NCI-H146 treated with DMSO at 0.1 percent for 48 hours (cell line): ENCODE measurements around the gene SRM.
"Not testable (repeated sequence)": the region's sequence is repeated elsewhere in the genome, so short reads cannot be mapped to it uniquely, and the experiment has no call there.

Source experiments
- DNase-seq: peaks from one replicate; lab custom pipeline; 2025; ENCODE audit not compliant: unreplicated experiment; lab: John Stamatoyannopoulos, UW

Gene SRM

GRCh38 chr1:11045428-11046269, 14.2 kb downstream of the SRM start:
- DNase-seq, result no peak

- DNase-seq, result no peak
These were observed 14.9 kb downstream of the SRM start for GRCh38 chr1:11044849-11045427.

DNA sequence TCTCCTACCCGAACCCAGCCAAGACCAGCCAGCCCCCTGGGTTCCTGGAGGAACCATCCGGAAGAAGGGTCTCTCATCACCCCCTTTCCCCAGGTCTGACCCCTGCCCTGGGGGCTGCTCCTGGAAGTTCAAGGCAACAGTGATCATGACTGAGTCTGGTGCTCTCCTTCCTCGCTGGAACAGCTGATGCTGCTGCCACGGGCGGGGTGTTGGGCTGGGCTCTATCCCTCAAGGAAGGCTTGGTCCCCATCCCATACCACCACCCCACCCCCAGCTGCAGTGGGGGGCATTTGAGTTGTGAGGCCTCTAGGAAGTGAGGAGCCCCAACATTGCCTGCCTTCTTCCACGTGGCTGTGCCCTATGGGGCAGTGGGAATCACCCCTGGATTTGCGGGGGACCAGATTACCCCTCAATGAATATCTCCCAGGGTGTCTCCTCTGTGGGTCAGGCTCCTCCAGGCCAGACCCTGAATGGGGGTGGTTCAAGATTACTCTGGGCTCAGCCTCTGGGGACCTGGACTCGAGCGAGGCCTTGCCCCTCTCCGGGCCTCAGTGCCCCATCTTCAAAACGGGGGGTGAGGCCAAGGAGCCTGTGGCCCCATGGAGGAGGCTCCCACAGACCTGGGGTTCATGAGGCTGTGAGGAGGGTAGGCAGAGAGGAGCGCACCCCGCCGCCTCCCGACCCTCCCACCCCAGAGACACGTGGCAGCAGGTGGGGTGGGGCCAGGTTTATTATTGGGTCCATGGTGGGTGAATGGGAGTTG, 15.6 kb downstream of the SRM start:
- DNase-seq, result no peak

DNA sequence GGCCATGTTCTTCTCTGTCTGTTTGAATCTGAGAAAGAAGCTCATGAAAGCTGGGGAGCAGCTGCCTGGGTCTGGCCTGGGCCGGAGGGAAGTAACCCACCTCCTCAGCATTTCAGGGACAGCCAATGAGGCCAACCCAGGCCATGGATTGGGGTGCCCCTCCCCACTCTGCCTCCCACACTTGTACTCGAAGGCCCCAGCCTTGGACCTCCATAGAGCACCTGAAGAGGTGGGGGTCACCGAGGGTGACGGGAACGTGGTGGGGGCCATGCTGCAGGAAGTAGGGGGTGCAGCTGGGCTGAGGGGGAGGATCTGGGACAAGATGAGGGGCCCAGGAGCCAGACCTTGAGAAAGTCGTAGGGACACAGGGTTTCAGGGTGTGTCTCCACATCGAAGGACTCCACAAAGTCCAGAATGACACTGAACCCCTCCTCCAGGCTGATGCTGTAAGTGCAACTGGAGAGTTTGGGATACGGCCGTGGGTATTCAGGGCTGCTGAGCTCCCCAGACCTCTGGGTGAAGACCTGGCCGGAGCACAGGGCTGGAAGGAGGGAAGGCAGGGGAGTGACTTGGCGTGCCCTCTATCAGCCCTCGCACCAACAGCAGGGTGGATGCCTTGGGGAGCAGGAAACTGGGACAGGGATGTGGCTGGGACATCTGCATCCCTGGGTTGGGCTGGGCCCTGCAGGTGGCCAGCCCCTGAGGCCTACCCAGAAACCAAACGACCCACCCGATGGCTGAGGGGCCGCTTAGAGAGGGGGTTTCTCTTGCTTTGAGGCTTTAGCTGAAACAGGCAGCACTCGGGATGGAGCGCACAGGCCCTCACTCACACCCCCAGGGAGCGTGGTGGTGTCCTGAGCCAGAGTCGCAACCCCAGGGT, 16.6 kb downstream of the SRM start:
- no peak for DNase-seq

- DNase-seq, result no peak
These were observed 17.8 kb downstream of the SRM start for GRCh38 chr1:11042065-11042464.

DNA sequence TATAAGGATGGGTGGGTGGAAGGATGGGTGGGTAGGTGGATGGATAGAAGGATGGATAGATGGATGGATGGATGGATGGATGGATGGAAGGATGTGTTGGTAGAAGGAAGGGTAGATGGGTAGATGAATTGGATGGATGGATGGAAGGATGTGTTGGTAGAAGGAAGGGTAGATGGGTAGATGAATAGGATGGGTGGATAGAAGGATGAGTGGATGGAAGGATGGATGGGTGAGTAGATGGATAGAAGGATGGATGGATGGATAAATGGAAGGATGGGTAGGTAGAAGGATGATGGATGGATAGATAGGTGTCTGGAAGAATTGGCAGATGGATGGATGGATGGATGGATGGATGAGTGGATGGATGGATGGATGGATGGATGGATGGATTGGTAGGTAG, 18.8 kb downstream of the SRM start:
- DNase-seq, result no peak

DNA sequence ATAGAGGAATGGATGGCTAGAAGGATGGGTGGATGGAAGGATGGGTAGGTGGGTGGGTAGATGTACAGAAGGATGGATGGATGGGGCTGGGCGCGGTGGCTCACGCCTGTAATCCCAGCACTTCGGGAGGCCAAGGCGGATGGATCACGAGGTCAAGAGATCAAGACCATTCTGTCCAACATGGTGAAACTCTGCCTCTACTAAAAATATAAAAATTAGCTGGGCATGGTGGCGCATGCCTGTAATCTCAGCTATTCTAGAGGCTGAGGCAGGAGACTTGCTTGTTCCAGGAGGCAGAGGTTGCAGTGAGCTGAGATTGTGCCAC, 19.8 kb downstream of the SRM start:
- DNase-seq, result not testable (repeated sequence)

- no peak for DNase-seq
These were observed 20.3 kb downstream of the SRM start for GRCh38 chr1:11039351-11040104.

GRCh38 chr1:11037740-11038182, 22.1 kb downstream of the SRM start:
- peak; percentile 63 for DNase-seq

GRCh38 chr1:11037019-11037739, 22.6 kb downstream of the SRM start:
- not testable (repeated sequence) for DNase-seq

- DNase-seq, result no peak
These were observed 28.1 kb downstream of the SRM start for GRCh38 chr1:11031624-11032262.

GRCh38 chr1:11030865-11031264, 29.0 kb downstream of the SRM start:
- no peak for DNase-seq

- no peak for DNase-seq
These were observed 31.8 kb downstream of the SRM start for GRCh38 chr1:11028018-11028417.

DNA sequence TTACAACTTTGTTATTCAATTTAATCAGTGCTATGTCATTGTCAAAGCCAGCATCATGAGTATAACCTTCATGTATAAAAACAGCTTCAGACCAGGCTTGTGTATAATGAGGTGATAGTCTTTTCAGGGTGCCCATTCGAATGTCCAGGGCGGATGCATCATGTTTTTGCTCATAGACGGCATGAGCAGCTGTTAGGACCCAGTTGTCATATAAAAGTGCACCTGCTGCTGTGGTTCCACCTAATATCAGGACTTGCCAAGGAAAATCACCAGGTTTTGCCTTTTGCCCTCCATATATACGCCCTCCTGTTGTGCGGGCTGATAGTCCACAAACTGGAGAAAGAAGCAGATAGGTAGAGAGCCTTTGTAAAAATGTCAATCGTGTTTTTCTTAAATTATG, 32.5 kb downstream of the SRM start:
- DNase-seq, result no peak

DNA sequence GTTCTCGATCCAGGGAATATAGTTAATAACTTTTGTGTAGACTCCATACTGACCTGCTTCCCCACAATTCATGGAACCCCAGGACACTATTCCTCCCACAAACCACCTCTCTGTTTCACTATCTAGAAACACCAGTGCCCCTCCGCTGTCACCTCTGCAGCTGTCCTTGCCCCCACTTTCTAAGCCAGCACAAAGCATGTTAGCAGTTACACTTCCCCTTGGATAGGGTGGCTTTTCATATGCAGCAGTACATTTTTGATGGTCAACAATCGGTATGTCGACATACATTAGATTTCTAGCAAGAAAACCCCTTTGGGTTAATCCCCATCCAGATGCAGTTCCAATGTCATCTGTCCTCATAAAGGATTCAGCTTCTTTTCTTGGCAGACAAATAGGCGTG, 32.9 kb downstream of the SRM start:
- no peak for DNase-seq

DNA sequence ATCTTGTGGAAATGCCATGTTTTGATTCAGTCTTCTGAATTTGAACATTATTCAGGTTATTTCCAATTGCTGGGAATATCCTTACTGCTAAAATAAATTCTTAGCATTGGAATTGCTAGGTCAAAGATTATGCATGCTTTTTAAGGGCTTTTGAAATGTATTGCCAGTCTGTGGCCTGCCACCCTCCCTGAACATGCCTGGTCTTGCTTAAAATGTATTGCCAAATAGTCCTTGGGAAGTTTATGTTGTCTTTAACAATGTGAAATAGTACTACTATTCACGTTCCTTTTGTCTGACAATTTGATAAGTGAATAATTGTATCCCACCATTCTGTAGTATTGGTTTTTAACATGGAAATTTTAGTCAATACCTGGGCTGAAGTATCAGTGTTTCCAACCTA, 33.8 kb downstream of the SRM start:
- DNase-seq, result no peak

DNA sequence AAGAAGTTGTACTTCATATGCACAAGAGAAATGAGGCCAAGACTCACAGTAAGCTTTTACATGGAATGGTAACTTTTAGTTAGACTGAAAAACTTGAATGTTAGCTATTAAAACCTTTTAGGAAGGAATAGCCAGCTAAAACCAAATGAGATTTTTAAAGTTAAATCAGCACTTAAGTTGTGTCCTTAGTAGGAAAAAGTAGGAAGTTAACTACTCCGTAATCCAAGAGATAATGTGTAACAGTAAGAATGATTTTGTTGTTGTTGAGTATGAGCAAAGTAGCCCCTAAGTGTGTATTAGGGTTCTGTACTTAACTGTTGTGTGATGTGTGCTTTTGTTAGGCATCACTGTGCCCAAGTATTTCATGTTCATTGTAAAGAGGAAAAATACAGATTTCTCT, 34.2 kb downstream of the SRM start:
- DNase-seq, result no peak

GRCh38 chr1:11024874-11025203, 35.0 kb downstream of the SRM start:
- DNase-seq, result no peak

DNA sequence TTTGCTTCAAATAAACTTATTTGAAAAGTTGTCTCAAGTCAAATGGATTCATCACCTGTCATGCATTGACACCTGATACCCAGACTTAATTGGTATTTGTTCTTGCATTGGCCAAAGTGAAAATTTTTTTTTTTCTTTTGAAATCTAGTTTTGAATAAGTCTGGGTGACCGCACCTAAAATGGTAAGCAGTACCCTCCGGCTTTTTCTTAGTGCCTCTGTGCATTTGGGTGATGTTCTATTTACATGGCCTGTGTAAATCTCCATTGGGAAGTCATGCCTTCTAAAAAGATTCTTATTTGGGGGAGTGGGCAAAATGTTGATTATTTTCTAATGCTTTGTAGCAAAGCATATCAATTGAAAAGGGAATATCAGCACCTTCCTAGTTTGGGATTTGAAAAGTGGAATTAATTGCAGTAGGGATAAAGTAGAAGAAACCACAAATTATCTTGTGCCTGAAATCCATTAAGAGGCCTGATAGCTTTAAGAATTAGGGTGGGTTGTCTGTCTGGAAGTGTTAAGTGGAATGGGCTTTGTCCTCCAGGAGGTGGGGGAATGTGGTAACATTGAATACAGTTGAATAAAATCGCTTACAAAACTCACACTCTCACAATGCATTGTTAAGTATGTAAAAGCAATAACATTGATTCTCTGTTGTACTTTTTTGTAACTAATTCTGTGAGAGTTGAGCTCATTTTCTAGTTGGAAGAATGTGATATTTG, 35.5 kb downstream of the SRM start:
- no peak for DNase-seq
